Neural cell (in vitro differentiated cells): ENCODE results near the gene RGS10.

ENCODE experiments used
- EP300 ChIP-seq: fragments of 450-650 bp; conservative IDR thresholded peaks from 2 replicates; pipeline ENCODE4 v1.6.1; 2014; ENCODE audit warnings: antibody characterized with exemption, mild to moderate bottlenecking, moderate library complexity; ENCODE audit not compliant: poor library complexity, severe bottlenecking
- TF ChIP-seq, protein P1 (sequence below): fragments of 450-650 bp; IDR thresholded peaks from 2 replicates; pipeline ENCODE4 v1.5.1; 2014; ENCODE audit warnings: antibody characterized with exemption, mild to moderate bottlenecking, moderate library complexity; ENCODE audit not compliant: poor library complexity, severe bottlenecking

DNA sequence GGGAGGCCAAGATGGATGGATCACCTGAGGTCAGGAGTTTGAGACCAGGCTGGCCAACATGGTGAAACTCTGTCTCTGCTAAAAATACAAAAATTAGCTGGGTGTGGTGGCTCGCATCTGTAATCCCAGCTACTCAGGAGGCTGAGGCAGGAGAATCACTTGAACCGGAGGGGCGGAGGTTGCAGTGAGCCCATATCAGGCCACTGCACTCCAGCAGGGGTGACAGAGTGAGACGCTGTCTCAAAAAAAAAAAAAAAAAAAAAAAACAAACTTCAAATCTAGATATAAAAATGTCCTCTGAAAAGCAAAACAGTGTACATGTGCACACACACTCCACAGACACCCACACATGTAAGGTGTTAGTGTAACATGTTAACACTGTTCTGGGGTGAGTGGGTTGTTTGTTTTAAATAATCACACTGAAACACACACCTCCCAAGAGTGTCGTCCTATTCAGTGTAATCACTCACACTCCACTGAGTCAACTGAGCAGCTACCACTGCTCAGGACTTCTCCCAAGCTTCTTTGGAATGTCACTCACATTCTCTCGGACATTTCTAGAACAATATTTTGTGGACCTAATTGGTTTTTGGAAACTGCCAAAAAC lies 12.8 kb upstream of the RGS10 start:
- TF ChIP-seq, protein P1, sequence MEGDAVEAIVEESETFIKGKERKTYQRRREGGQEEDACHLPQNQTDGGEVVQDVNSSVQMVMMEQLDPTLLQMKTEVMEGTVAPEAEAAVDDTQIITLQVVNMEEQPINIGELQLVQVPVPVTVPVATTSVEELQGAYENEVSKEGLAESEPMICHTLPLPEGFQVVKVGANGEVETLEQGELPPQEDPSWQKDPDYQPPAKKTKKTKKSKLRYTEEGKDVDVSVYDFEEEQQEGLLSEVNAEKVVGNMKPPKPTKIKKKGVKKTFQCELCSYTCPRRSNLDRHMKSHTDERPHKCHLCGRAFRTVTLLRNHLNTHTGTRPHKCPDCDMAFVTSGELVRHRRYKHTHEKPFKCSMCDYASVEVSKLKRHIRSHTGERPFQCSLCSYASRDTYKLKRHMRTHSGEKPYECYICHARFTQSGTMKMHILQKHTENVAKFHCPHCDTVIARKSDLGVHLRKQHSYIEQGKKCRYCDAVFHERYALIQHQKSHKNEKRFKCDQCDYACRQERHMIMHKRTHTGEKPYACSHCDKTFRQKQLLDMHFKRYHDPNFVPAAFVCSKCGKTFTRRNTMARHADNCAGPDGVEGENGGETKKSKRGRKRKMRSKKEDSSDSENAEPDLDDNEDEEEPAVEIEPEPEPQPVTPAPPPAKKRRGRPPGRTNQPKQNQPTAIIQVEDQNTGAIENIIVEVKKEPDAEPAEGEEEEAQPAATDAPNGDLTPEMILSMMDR: no peak
- no peak for TF ChIP-seq EP300
